Measurements from ENCODE around the gene MIEF1.

The MIEF1 gene

DNA sequence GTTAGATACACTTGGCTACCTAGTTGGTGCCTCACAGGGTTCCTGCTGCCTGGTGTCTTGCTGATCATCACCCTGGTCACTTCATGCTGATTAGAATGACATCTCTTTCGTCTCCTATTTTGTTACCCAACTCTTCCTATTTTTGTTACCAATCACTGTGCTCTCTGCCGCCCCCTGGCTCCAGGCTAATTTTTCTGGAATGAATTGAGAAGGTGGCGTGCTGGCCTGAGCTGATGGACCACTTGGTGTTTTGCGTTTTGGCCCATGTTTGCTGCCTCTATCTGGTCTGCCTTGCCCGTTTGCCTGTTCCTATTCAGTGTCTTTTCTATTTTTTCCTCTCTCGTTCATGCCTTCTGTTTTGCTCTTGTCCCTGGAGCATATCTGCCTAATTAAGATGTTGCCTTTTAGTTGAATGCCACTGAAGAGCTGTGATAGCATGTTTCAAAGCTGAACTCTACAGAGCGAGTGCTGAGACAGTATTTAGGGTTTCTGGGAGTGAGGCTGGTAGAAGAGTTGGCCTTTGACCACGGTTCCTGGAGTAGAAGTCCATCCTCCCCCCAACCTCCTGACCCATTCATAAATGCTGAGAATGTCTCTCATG lies 12.4 kb downstream of the MIEF1 start:
- DNase-seq (ENCODE audit: low read depth in 2 of 2): peak; percentile 58 to 65
- TF ChIP-seq, protein P1, sequence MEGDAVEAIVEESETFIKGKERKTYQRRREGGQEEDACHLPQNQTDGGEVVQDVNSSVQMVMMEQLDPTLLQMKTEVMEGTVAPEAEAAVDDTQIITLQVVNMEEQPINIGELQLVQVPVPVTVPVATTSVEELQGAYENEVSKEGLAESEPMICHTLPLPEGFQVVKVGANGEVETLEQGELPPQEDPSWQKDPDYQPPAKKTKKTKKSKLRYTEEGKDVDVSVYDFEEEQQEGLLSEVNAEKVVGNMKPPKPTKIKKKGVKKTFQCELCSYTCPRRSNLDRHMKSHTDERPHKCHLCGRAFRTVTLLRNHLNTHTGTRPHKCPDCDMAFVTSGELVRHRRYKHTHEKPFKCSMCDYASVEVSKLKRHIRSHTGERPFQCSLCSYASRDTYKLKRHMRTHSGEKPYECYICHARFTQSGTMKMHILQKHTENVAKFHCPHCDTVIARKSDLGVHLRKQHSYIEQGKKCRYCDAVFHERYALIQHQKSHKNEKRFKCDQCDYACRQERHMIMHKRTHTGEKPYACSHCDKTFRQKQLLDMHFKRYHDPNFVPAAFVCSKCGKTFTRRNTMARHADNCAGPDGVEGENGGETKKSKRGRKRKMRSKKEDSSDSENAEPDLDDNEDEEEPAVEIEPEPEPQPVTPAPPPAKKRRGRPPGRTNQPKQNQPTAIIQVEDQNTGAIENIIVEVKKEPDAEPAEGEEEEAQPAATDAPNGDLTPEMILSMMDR (IDR thresholded peaks at IDR 0.05; ENCODE audit: low read depth, low read length): peak; percentile 81
- H3K4me3 ChIP-seq (replicated peaks in 1 of 2; ENCODE audit: low read depth in 2 of 2, low read length in 2 of 2): no peak overlapping the region

DNA sequence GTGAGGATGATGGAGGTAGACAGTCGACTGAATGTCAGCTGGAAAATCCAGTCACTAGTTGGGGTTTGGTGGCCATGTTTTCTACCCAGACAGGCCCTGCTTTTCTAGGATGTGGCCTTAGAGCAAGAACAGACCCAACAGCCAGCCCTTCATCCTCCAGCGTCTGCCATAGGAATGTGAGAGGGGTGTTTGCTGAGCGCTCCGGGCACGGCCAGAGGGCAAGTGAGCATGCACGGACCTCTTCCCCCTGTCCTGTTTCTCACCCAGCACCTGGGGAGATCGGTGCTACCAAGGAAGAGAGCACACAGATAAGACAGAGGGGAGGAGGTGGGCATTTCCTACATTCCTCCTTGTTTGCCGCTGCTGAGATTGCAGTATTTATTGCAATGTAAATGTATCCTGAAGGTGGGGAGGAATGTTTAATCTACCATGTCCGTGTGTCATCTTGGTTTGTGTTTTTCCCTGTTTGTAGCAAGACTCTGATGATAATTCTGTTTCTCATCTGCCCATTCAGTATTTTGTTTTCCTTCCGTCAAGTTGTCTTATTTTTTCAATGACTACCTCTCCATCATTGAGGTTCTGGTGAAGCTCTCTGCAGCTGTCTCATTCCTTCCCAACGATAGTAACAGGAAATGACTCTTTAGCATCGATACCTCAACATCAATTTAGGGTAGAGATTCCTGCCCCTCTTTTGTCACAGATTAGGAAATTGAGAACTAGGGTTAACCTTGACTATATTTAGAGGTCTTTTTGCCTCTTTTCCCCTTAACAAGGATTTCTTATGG lies 13.4 kb downstream of the MIEF1 start:
- H3K4me3 ChIP-seq (replicated peaks in 1 of 2; ENCODE audit: low read depth in 2 of 2, low read length in 2 of 2): no peak overlapping the region
- DNase-seq (ENCODE audit: low read depth in 2 of 2): no peak
- TF ChIP-seq, protein P1 (IDR thresholded peaks at IDR 0.05; ENCODE audit: low read depth, low read length): no peak

DNA sequence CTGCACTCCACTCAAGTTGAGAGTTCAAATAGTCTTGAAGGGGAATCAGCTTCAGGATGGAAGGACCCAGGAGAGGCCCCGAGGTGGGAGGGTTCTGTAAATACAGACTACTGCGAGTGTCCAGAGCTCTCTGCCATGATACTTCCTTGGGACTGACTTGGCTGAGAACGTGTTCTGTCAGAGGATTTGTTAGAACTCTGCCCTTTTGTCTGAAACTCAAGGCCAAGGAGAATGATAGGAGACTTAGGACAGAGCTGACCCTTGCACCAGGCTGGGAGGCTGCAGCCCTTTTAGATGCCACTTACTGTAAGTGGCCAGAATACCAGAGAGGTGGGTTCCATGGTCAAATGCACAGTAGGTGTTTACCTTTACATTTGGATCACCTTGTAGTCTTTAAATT lies 15.4 kb downstream of the MIEF1 start:
- TF ChIP-seq, protein P1 (IDR thresholded peaks at IDR 0.05; ENCODE audit: low read depth, low read length): no peak
- no peak for DNase-seq (ENCODE audit: low read depth in 2 of 2)
- H3K4me3 ChIP-seq (replicated peaks in 1 of 2; ENCODE audit: low read depth in 2 of 2, low read length in 2 of 2): no peak overlapping the region

DNA sequence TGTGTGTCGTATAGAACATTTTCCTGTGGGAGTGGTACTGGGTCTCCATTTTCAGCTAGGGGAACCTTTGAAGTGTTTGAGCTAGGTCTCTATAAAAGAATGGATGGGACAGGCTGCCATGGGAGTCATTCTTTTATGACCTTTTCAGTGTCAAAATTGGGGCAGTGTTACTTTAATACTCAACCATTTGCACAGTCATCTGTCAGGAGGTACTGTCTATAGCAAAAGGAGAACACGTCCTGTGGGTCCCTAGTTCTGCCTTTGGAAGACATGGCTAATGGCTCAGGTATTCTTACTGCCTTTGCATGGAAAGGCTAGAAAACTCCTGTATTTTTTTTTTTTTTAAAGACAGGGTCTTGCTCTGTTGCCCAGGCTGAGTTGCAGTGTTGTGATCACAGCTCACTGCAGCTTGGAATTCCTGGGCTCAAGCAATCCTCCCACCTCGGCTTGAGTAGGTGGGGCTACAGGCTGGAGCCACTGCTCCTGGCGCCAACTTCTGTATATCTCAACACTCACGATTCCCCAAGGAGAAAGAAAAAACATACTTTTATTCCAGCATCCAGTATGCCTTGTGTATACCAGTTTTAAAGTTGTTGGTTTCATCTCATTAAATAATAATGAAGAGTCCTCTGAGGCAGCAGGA lies 16.2 kb downstream of the MIEF1 start:
- no peak overlapping the region for H3K4me3 ChIP-seq (replicated peaks in 1 of 2; ENCODE audit: low read depth in 2 of 2, low read length in 2 of 2)
- TF ChIP-seq, protein P1 (IDR thresholded peaks at IDR 0.05; ENCODE audit: low read depth, low read length): no peak
- DNase-seq (ENCODE audit: low read depth in 2 of 2): peak; percentile 70 to 81

- TF ChIP-seq, protein P1 (IDR thresholded peaks at IDR 0.05; ENCODE audit: low read depth, low read length): no peak
- peak in 1 of 2 donors; percentile 71 for DNase-seq (ENCODE audit: low read depth in 2 of 2)
- H3K4me3 ChIP-seq (replicated peaks in 1 of 2; ENCODE audit: low read depth in 2 of 2, low read length in 2 of 2): peak overlapping the region; percentile 95
Measured at GRCh38 chr22:39518996-39519680, 17.0 kb downstream of the MIEF1 start.

DNA sequence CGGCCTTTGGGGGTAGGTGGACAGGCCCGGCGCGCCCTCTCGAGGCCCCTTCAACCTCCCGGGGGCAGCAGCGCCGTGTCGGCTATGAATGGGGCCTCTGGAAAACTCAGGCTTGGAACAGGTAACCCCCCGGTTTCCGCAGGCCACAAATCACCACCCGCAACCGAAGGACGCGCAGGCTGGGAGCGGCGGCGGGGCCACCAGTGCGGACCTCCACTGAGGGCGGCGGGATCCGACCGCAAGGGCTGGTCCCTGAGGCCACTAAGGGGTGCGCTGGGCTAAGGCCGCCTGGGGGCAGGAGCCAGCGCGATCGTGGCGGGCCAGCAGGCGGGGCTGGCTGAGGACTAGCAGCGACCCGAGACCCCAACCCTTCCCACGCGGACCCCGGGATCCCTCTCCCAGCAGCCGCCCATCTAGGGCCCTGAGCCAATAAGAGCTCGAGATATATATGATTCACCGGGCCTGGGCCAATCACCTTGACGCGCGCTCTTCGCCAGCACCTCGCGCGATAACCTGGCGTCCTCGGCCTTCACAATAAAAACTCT lies 17.7 kb downstream of the MIEF1 start:
- peak in 1 of 2 donors; percentile 68 for DNase-seq (ENCODE audit: low read depth in 2 of 2)
- H3K4me3 ChIP-seq (replicated peaks in 1 of 2; ENCODE audit: low read depth in 2 of 2, low read length in 2 of 2): peak overlapping the region; percentile 95
- TF ChIP-seq, protein P1 (IDR thresholded peaks at IDR 0.05; ENCODE audit: low read depth, low read length): peak; percentile 17

Data from cardiac fibroblast (primary cell).